GM12878 (cell line): ENCODE data around the gene FOXP1. TPM values are rescaled to one million over a fixed set of nuclear protein-coding genes. Genes with fewer than 3 reads are reported as not detected.

Source experiments
- ATAC-seq: fragments of 200-7000 bp; cut with Tn5 transposase; 3 replicates; pipeline ENCODE4 v1.9.1; 2020; ENCODE audit warnings: mild to moderate bottlenecking, moderate library complexity
- BruUV-seq: library from RNA; stranded (reverse); fragments of 400-500 nt; replicated peaks from 2 replicates; lab custom pipeline; 2021; lab: Mats Ljungman, UMichigan
- CTCF ChIA-PET: fragments of 300-600 bp; sonication (Branson Sonifier 250); formaldehyde crosslinking; extraction: SDS; loops from one replicate; lab custom pipeline; 2021; ENCODE audit warnings: inconsistent platforms; lab: Yijun Ruan, JAX
- POLR2A ChIA-PET: fragments of 350-600 bp; formaldehyde crosslinking; extraction: SDS; loops from one replicate; lab custom pipeline; 2021; ENCODE audit warnings: inconsistent platforms; lab: Charles Lee
- RAD21 ChIA-PET: fragments of 300-600 bp; sonication (Branson Sonifier 250); formaldehyde crosslinking; loops from one replicate; lab custom pipeline; 2023; ENCODE audit warnings: antibody characterized with exemption; ENCODE audit not compliant: unreplicated experiment; lab: Charles Lee
- SMC1A ChIA-PET: fragments of 300-600 bp; sonication (Branson Sonifier 250); formaldehyde crosslinking; loops from one replicate; lab custom pipeline; 2023; ENCODE audit not compliant: unreplicated experiment, uncharacterized antibody; lab: Charles Lee
- DNase-seq: peaks from one replicate; pipeline ENCODE4 v3.0.0-alpha.2; 2011; ENCODE audit warnings: low read depth, low spot score
- FAIRE-seq: peaks from 3 replicates; lab custom pipeline; 2011; peaks lifted over from hg19 to GRCh38; lab: Jason Lieb, UNC
- H2AFZ ChIP-seq: 2 replicates; pipeline ENCODE4 v1.6.0; 2011; ENCODE audit warnings: low read depth, low read length, control low read depth; ENCODE audit not compliant: control insufficient read depth
- H3K27ac ChIP-seq: 2 replicates; pipeline ENCODE4 v1.5.1; 2011; ENCODE audit warnings: control low read depth; ENCODE audit not compliant: control insufficient read depth, insufficient read depth
- H3K27me3 ChIP-seq, 2 experiments: replicated peaks in 1 of 2; 2 replicates each; pipeline versions ENCODE4 v1.6.0 to v1.6.1; 2011; ENCODE audit warnings: low read length in 1 of 2; ENCODE audit not compliant: control insufficient read depth in 2 of 2, insufficient read depth in 2 of 2
- H3K36me3 ChIP-seq, 2 experiments: 2 replicates each; pipeline ENCODE4 v1.5.1; 2011; ENCODE audit warnings: low read length in 1 of 2; ENCODE audit not compliant: control insufficient read depth in 2 of 2, insufficient read depth in 2 of 2
- H3K4me1 ChIP-seq: 2 replicates; pipeline ENCODE4 v1.6.1; 2011; ENCODE audit warnings: mild to moderate bottlenecking, low read length, moderate library complexity, mixed read lengths; ENCODE audit not compliant: control insufficient read depth, insufficient read depth
- H3K4me2 ChIP-seq: 2 replicates; pipeline ENCODE4 v1.6.0; 2011; ENCODE audit warnings: control low read depth; ENCODE audit not compliant: control insufficient read depth, insufficient read depth
- H3K4me3 ChIP-seq: fragments of 200-600 bp; sonication (generic); 2 replicates; pipeline ENCODE4 v1.5.1; 2016
- H3K79me2 ChIP-seq: 2 replicates; pipeline ENCODE4 v1.6.0; 2011; ENCODE audit warnings: low read length; ENCODE audit not compliant: control insufficient read depth, insufficient read depth
- H3K9ac ChIP-seq: 2 replicates; pipeline ENCODE4 v1.8.0; 2011; ENCODE audit warnings: low read length, control low read depth, mixed read lengths; ENCODE audit not compliant: control insufficient read depth, insufficient read depth
- H3K9me3 ChIP-seq: replicated peaks from 3 replicates; pipeline ENCODE4 v1.5.1; 2011; ENCODE audit warnings: mild to moderate bottlenecking, low read length; ENCODE audit not compliant: control insufficient read depth, insufficient read depth
- H4K20me1 ChIP-seq: 2 replicates; pipeline ENCODE4 v1.6.0; 2011; ENCODE audit not compliant: control insufficient read depth, insufficient read depth
- MYC ChIP-seq: IDR thresholded peaks from 2 replicates; pipeline ENCODE4 v1.6.1; 2011; ENCODE audit warnings: mild to moderate bottlenecking, low read length, moderate library complexity, inconsistent platforms; ENCODE audit not compliant: insufficient read depth, insufficient replicate concordance, insufficient read length, severe bottlenecking
- RBBP5 ChIP-seq: fragments of 200-600 bp; sonication (generic); conservative IDR thresholded peaks from 2 replicates; pipeline ENCODE4 v1.6.1; 2016
- RELA ChIP-seq: fragments of 450-650 bp; IDR thresholded peaks from 2 replicates; pipeline ENCODE4 v1.8.0; 2014; ENCODE audit warnings: borderline replicate concordance; ENCODE audit not compliant: partially characterized antibody
- SMAD1 ChIP-seq: fragments of 450-650 bp; IDR thresholded peaks from 2 replicates; pipeline ENCODE4 v1.6.1; 2018; ENCODE audit warnings: mild to moderate bottlenecking, low read depth; ENCODE audit not compliant: partially characterized antibody
- SMC3 ChIP-seq: IDR thresholded peaks from 2 replicates; pipeline ENCODE4 v1.6.1; 2011; ENCODE audit warnings: low read length, improper control_type of control experiment, borderline replicate concordance
- SREBF2 ChIP-seq: IDR thresholded peaks from 2 replicates; pipeline ENCODE4 v1.6.1; 2012; ENCODE audit warnings: mild to moderate bottlenecking, low read length
- ZNF24 ChIP-seq: fragments of 450-650 bp; IDR thresholded peaks from 2 replicates; pipeline ENCODE4 v1.6.1; 2017; ENCODE audit warnings: antibody characterized with exemption, mild to moderate bottlenecking
- WGBS: methylation state at CpG from one replicate; pipeline ENCODE4 v1.1.6; 2016; ENCODE audit warnings: low lambda C conversion rate; ENCODE audit not compliant: insufficient replicate concordance, insufficient coverage; ENCODE audit errors: missing lambda C conversion rate; 5-methylcytosine and 5-hydroxymethylcytosine counted together
- in situ Hi-C: fragments of 300-500 bp; cut with MboI; formaldehyde crosslinking; loops from 9 replicates; pipeline ENCODE4 v1.14.3; 2018; ENCODE audit warnings: mixed read lengths
- intact Hi-C: fragments of 100-400 bp; cut with micrococcal nuclease; formaldehyde crosslinking; loops from one replicate; pipeline ENCODE4 v1.14.2; 2022; ENCODE audit not compliant: unreplicated experiment
- polyA plus RNA-seq, 11 experiments: library from polyadenylated mRNA; depleted of rRNA in 4 of 11; unstranded in 6 of 11; stranded (reverse) in 5 of 11; fragments of >200 nt; fragmentation: Nextera tagmentation in 4 of 11; fragmentation: Illumina TruSeq in 1 of 11; extraction: Ambion mirVana in 4 of 11; extraction: Trizol in 1 of 11; gene quantifications; 1 replicate in 1 of 11; 2 replicates in 10 of 11; pipeline versions ENCODE4 v1.2.1 to v1.2.3, GENCODE V29; 2011 to 2016; ENCODE audit warnings: inconsistent platforms in 2 of 11, missing spikeins in 2 of 11, low read depth in 1 of 11
- total RNA-seq, 4 experiments: library from RNA; depleted of rRNA in 3 of 4; stranded (reverse); fragments of >200 nt in 3 of 4; fragmentation: Illumina TruSeq in 1 of 4; extraction: Trizol in 1 of 4; gene quantifications; 2 replicates each; pipeline versions ENCODE4 v1.2.1 to v1.2.3, GENCODE V29; 2013 to 2021
- TF ChIP-seq, protein P1 (sequence below), 3 experiments: IDR thresholded peaks in 2 of 3; conservative IDR thresholded peaks in 1 of 3; 2 replicates each; pipeline ENCODE4 v1.5.1; 2011; ENCODE audit warnings: low read depth in 3 of 3, low read length in 3 of 3, mild to moderate bottlenecking in 3 of 3, control low read depth in 2 of 3, moderate library complexity in 2 of 3, inconsistent platforms in 1 of 3, mixed read lengths in 1 of 3; ENCODE audit not compliant: control insufficient read depth in 2 of 3, insufficient read depth in 1 of 3; ENCODE audit errors: extremely low read depth in 1 of 3
- TF ChIP-seq, protein P2 (sequence below): fragments of 450-650 bp; IDR thresholded peaks from 2 replicates; pipeline ENCODE4 v1.6.1; 2017; ENCODE audit warnings: antibody characterized with exemption, mild to moderate bottlenecking, moderate library complexity
- TF ChIP-seq, protein P3 (sequence below): fragments of 450-650 bp; IDR thresholded peaks from 2 replicates; pipeline ENCODE4 v1.6.1; 2017; ENCODE audit warnings: mild to moderate bottlenecking, moderate library complexity
- TF ChIP-seq, protein P4 (sequence below): fragments of 450-650 bp; IDR thresholded peaks from 2 replicates; pipeline ENCODE4 v1.6.1; 2018; ENCODE audit warnings: borderline replicate concordance, mild to moderate bottlenecking; ENCODE audit not compliant: partially characterized antibody

Gene FOXP1
- total and polyA plus RNA-seq, 10 of the 15 experiments (the other 5 are each of a cell fraction or from before 2014, with no cell fraction given), result 0.05 to 1.6 (median 0.20) TPM; not detected in 1

DNA sequence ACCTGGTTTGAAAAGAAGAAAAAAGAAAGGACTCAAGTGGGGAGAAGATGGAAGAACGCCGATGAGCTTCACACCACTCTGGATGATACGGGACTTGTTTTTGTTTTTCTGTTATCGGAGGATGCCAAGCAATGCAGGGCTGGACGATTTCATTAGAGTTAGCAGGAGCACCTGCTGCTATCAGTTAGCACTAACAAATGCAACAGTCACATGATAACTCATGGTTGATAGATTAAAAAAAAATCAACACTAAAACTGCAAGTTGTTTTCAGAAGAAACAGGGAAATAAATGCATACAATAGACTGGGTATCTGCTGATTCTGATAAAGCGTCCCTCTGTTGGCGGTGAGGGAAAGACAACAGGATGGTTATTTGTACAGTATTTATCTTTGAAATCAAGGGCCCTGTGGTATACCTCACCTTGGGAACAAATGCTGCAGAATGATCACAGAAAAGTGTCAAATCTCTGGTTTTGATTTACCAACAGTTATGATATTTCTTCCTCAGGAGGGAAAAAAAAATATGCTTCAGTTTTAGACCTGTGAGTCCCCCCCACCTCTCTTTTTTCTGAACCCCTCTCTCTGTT, 575.1 kb downstream of the FOXP1 start:
- no TSS peak for BruUV-seq
- no peak overlapping the region for H3K9ac ChIP-seq
- intact Hi-C loops, result loop anchor here (5.0 to 10.0 kb wide), 2 partner anchors 146 to 504 kb away; no protein-coding TSS in a partner anchor
- H4K20me1 ChIP-seq, result no peaks in the 10 kb centered on the region
- no peak for FAIRE-seq
- H2AFZ ChIP-seq, result no peak overlapping the region
- no peaks in the 10 kb centered on the region for H3K9me3 ChIP-seq
- 68% methylated on average over 7 of the region's 7 CpGs for WGBS
- ChIA-PET SMC1A (interaction anchor here (1.0 to 1.7 kb wide), 3 partner anchors 14 to 577 kb away, joined by 3 to 5 read pairs (median 4); no protein-coding TSS in a partner anchor), RAD21 (no interaction called here), POLR2A (no interaction called here), CTCF (interaction anchor here (0.7 to 1.6 kb wide), 5 partner anchors 60 to 673 kb away, joined by 3 to 4 read pairs (median 4); no protein-coding TSS in a partner anchor)
- no peak for ATAC-seq
- no peak overlapping the region for H3K4me2 ChIP-seq
- H3K79me2 ChIP-seq, result no peaks in the 10 kb centered on the region
- DNase-seq, result no peak
- peaks cover 3% of the 10 kb centered on the region; the same call in 1 of the 2 replicates for H3K4me1 ChIP-seq
- H3K4me3 ChIP-seq, result no peak overlapping the region
- no peaks in the 10 kb centered on the region for H3K36me3 ChIP-seq
- in situ Hi-C loops, result loop anchor here (10.0 kb wide), 1 partner anchor 586 kb away; no protein-coding TSS in a partner anchor
- no peak overlapping the region for H3K27ac ChIP-seq
- no peaks in the 10 kb centered on the region for H3K27me3 ChIP-seq
- TF ChIP-seq SMC3 (no peak), RELA (no peak), SREBF2 (no peak), MYC (no peak), ZNF24 (no peak), RBBP5 (no peak), SMAD1 (no peak)
- TF ChIP-seq, protein P1, sequence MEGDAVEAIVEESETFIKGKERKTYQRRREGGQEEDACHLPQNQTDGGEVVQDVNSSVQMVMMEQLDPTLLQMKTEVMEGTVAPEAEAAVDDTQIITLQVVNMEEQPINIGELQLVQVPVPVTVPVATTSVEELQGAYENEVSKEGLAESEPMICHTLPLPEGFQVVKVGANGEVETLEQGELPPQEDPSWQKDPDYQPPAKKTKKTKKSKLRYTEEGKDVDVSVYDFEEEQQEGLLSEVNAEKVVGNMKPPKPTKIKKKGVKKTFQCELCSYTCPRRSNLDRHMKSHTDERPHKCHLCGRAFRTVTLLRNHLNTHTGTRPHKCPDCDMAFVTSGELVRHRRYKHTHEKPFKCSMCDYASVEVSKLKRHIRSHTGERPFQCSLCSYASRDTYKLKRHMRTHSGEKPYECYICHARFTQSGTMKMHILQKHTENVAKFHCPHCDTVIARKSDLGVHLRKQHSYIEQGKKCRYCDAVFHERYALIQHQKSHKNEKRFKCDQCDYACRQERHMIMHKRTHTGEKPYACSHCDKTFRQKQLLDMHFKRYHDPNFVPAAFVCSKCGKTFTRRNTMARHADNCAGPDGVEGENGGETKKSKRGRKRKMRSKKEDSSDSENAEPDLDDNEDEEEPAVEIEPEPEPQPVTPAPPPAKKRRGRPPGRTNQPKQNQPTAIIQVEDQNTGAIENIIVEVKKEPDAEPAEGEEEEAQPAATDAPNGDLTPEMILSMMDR (IDR thresholded peaks at IDR 0.05 in 2 of 3, conservative IDR thresholded peaks at IDR 0.05 in 1 of 3; ENCODE audit: control insufficient read depth in 2 of 3, extremely low read depth in 1 of 3, insufficient read depth in 1 of 3, low read depth in 3 of 3, low read length in 3 of 3), result no peak
- TF ChIP-seq, protein P2, sequence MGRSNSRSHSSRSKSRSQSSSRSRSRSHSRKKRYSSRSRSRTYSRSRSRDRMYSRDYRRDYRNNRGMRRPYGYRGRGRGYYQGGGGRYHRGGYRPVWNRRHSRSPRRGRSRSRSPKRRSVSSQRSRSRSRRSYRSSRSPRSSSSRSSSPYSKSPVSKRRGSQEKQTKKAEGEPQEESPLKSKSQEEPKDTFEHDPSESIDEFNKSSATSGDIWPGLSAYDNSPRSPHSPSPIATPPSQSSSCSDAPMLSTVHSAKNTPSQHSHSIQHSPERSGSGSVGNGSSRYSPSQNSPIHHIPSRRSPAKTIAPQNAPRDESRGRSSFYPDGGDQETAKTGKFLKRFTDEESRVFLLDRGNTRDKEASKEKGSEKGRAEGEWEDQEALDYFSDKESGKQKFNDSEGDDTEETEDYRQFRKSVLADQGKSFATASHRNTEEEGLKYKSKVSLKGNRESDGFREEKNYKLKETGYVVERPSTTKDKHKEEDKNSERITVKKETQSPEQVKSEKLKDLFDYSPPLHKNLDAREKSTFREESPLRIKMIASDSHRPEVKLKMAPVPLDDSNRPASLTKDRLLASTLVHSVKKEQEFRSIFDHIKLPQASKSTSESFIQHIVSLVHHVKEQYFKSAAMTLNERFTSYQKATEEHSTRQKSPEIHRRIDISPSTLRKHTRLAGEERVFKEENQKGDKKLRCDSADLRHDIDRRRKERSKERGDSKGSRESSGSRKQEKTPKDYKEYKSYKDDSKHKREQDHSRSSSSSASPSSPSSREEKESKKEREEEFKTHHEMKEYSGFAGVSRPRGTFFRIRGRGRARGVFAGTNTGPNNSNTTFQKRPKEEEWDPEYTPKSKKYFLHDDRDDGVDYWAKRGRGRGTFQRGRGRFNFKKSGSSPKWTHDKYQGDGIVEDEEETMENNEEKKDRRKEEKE, result no peak
- TF ChIP-seq, protein P3, sequence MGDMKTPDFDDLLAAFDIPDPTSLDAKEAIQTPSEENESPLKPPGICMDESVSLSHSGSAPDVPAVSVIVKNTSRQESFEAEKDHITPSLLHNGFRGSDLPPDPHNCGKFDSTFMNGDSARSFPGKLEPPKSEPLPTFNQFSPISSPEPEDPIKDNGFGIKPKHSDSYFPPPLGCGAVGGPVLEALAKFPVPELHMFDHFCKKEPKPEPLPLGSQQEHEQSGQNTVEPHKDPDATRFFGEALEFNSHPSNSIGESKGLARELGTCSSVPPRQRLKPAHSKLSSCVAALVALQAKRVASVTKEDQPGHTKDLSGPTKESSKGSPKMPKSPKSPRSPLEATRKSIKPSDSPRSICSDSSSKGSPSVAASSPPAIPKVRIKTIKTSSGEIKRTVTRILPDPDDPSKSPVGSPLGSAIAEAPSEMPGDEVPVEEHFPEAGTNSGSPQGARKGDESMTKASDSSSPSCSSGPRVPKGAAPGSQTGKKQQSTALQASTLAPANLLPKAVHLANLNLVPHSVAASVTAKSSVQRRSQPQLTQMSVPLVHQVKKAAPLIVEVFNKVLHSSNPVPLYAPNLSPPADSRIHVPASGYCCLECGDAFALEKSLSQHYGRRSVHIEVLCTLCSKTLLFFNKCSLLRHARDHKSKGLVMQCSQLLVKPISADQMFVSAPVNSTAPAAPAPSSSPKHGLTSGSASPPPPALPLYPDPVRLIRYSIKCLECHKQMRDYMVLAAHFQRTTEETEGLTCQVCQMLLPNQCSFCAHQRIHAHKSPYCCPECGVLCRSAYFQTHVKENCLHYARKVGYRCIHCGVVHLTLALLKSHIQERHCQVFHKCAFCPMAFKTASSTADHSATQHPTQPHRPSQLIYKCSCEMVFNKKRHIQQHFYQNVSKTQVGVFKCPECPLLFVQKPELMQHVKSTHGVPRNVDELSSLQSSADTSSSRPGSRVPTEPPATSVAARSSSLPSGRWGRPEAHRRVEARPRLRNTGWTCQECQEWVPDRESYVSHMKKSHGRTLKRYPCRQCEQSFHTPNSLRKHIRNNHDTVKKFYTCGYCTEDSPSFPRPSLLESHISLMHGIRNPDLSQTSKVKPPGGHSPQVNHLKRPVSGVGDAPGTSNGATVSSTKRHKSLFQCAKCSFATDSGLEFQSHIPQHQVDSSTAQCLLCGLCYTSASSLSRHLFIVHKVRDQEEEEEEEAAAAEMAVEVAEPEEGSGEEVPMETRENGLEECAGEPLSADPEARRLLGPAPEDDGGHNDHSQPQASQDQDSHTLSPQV, result no peak
- TF ChIP-seq, protein P4, sequence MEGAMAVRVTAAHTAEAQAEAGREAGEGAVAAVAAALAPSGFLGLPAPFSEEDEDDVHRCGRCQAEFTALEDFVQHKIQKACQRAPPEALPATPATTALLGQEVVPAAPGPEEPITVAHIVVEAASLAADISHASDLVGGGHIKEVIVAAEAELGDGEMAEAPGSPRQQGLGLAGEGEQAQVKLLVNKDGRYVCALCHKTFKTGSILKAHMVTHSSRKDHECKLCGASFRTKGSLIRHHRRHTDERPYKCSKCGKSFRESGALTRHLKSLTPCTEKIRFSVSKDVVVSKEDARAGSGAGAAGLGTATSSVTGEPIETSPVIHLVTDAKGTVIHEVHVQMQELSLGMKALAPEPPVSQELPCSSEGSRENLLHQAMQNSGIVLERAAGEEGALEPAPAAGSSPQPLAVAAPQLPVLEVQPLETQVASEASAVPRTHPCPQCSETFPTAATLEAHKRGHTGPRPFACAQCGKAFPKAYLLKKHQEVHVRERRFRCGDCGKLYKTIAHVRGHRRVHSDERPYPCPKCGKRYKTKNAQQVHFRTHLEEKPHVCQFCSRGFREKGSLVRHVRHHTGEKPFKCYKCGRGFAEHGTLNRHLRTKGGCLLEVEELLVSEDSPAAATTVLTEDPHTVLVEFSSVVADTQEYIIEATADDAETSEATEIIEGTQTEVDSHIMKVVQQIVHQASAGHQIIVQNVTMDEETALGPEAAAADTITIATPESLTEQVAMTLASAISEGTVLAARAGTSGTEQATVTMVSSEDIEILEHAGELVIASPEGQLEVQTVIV, result no peak
